RWPE2 (cell line): ENCODE results near the gene CDC42BPA.

ENCODE experiments used
- ATAC-seq: fragments of 200-7000 bp; cut with Tn5 transposase; 3 replicates; pipeline ENCODE4 v1.9.1; 2021; ENCODE audit warnings: low read depth
- DNase-seq: peaks from one replicate; pipeline ENCODE4 v3.0.0-alpha.2; 2020; ENCODE audit warnings: low spot score
- H3K27ac ChIP-seq: fragments of 450-650 bp; 2 replicates; pipeline ENCODE4 v1.5.1; 2017; ENCODE audit warnings: mild to moderate bottlenecking; ENCODE audit not compliant: poor library complexity, severe bottlenecking
- H3K27me3 ChIP-seq: fragments of 250-450 bp; sonication (Bioruptor Pico); 2 replicates; pipeline ENCODE4 v1.5.1; 2021; ENCODE audit warnings: mild to moderate bottlenecking, moderate library complexity; ENCODE audit not compliant: insufficient read depth, poor library complexity, severe bottlenecking
- H3K36me3 ChIP-seq: fragments of 250-450 bp; sonication (Bioruptor Pico); 2 replicates; pipeline ENCODE4 v1.5.1; 2020; ENCODE audit warnings: low read depth, mild to moderate bottlenecking, moderate library complexity
- H3K4me1 ChIP-seq: fragments of 250-450 bp; sonication (Bioruptor Pico); 2 replicates; pipeline ENCODE4 v1.5.1; 2021; ENCODE audit warnings: mild to moderate bottlenecking, moderate library complexity; ENCODE audit not compliant: insufficient read depth, poor library complexity, severe bottlenecking
- H3K4me3 ChIP-seq: fragments of 250-450 bp; sonication (Bioruptor Pico); 2 replicates; pipeline ENCODE4 v1.5.1; 2021; ENCODE audit warnings: mild to moderate bottlenecking, moderate library complexity; ENCODE audit not compliant: severe bottlenecking
- H3K9me3 ChIP-seq: fragments of 250-450 bp; sonication (Bioruptor Pico); 2 replicates; pipeline ENCODE4 v1.5.1; 2021; ENCODE audit warnings: mild to moderate bottlenecking, moderate library complexity; ENCODE audit not compliant: severe bottlenecking
- CTCF ChIP-seq: fragments of 450-650 bp; IDR thresholded peaks from one replicate; pipeline ENCODE4 v1.5.1; 2017; ENCODE audit warnings: mild to moderate bottlenecking, moderate library complexity; ENCODE audit not compliant: poor library complexity, severe bottlenecking

CDC42BPA gene

GRCh38 chr1:227363825-227364224, 45.5 kb upstream of the CDC42BPA start:
- H3K4me1 ChIP-seq, result no peaks in the 10 kb centered on the region
- ATAC-seq (no peak), DNase-seq (no peak)
- no peaks in the 10 kb centered on the region for H3K9me3 ChIP-seq
- no peak for TF ChIP-seq CTCF
- no peaks in the 10 kb centered on the region for H3K36me3 ChIP-seq
- H3K27ac ChIP-seq, result no peak overlapping the region
- H3K4me3 ChIP-seq, result no peak overlapping the region
- H3K27me3 ChIP-seq, result no peaks in the 10 kb centered on the region

- H3K27ac ChIP-seq, result no peak overlapping the region
- H3K4me3 ChIP-seq, result no peak overlapping the region
- ATAC-seq (no peak), DNase-seq (no peak)
- H3K27me3 ChIP-seq, result no peaks in the 10 kb centered on the region
- no peak for TF ChIP-seq CTCF
- no peaks in the 10 kb centered on the region for H3K9me3 ChIP-seq
- no peaks in the 10 kb centered on the region for H3K36me3 ChIP-seq
- H3K4me1 ChIP-seq, result peaks cover 10% of the 10 kb centered on the region
Observed at GRCh38 chr1:227362039-227362438, 43.7 kb upstream of the CDC42BPA start.

GRCh38 chr1:227357927-227358302, 39.6 kb upstream of the CDC42BPA start:
- no peak for TF ChIP-seq CTCF
- DNase-seq, result no peak
- H3K4me3 ChIP-seq, result no peak overlapping the region

GRCh38 chr1:227357171-227357926, 39.1 kb upstream of the CDC42BPA start:
- H3K9me3 ChIP-seq, result no peaks in the 10 kb centered on the region
- no peaks in the 10 kb centered on the region for H3K27me3 ChIP-seq
- peaks cover 20% of the 10 kb centered on the region for H3K4me1 ChIP-seq
- TF ChIP-seq CTCF, result no peak
- peak; percentile 66 for DNase-seq
- H3K4me3 ChIP-seq, result no peak overlapping the region
- H3K36me3 ChIP-seq, result no peaks in the 10 kb centered on the region
- peak; percentile 90 for ATAC-seq
- H3K27ac ChIP-seq, result peak overlapping the region; percentile 94

More at GRCh38 chr1:227357927-227358302, 39.6 kb upstream of the CDC42BPA start:
- peak overlapping the region; percentile 94 for H3K27ac ChIP-seq
- no peaks in the 10 kb centered on the region for H3K27me3 ChIP-seq
- no peaks in the 10 kb centered on the region for H3K36me3 ChIP-seq
- H3K4me1 ChIP-seq, result peaks cover 20% of the 10 kb centered on the region
- H3K9me3 ChIP-seq, result no peaks in the 10 kb centered on the region
- no peak for ATAC-seq

- Histone ChIP-seq H3K4me1 (peaks cover 20% of the 10 kb centered on the region), H3K36me3 (no peaks in the 10 kb centered on the region), H3K27me3 (no peaks in the 10 kb centered on the region), H3K9me3 (no peaks in the 10 kb centered on the region), H3K4me3 (no peak overlapping the region), H3K27ac (peak overlapping the region; percentile 94)
- TF ChIP-seq CTCF, result no peak
- DNase-seq, result no peak
- peak; percentile 83 for ATAC-seq
Observed at GRCh38 chr1:227356620-227357146, 38.4 kb upstream of the CDC42BPA start.
